ENCODE measurements around the gene ORAI3. TPM values are rescaled to one million over a fixed set of nuclear protein-coding genes. Genes with fewer than 3 reads are reported as not detected.
A peak's percentile ranks its signal among the peaks of the same experiment; 100 is the strongest.

The ORAI3 gene
- total RNA-seq, 4 donors from 2014 or later, result 50.7 to 58.4 (median 52.9) TPM

GRCh38 chr16:30980023-30980371 lies 31.1 kb downstream of the ORAI3 start:
- no peak for TF ChIP-seq EP300 (IDR thresholded peaks at IDR 0.05)
- no peak for TF ChIP-seq POLR2A (IDR thresholded peaks at IDR 0.05)
- TF ChIP-seq CTCF (IDR thresholded peaks at IDR 0.05), result no peak
- DNase-seq (ENCODE audit: low spot score in 2 of 2), result no peak
- Histone ChIP-seq H3K36me3 (peaks cover 0 to 99% (median 20%) of the 10 kb centered on the region in 3 donors), H3K4me1 (peaks cover 0 to 11% (median 2%) of the 10 kb centered on the region in 4 donors), H3K9me3 (no peaks in the 10 kb centered on the region), H3K4me3 (no peak overlapping the region), H3K27me3 (no peaks in the 10 kb centered on the region), H3K27ac (no peak overlapping the region)
- 80 to 88% methylated on average over 7 to 14 of the region's 15 CpGs for WGBS, 2 donors

GRCh38 chr16:30980434-30980833 lies 31.6 kb downstream of the ORAI3 start:
- H3K36me3 ChIP-seq, result peaks cover 0 to 94% (median 20%) of the 10 kb centered on the region in 3 donors
- no peak for DNase-seq (ENCODE audit: low spot score in 2 of 2)
- peaks cover 0 to 15% (median 6%) of the 10 kb centered on the region in 4 donors for H3K4me1 ChIP-seq
- no peaks in the 10 kb centered on the region for H3K9me3 ChIP-seq
- no peak overlapping the region for H3K27ac ChIP-seq
- TF ChIP-seq POLR2A (IDR thresholded peaks at IDR 0.05), result no peak
- TF ChIP-seq CTCF (IDR thresholded peaks at IDR 0.05), result no peak
- no peak for TF ChIP-seq EP300 (IDR thresholded peaks at IDR 0.05)
- no peak overlapping the region for H3K4me3 ChIP-seq
- WGBS, 2 donors, result 92 to 93% methylated on average over 28 to 29 of the region's 29 CpGs
- H3K27me3 ChIP-seq, result no peaks in the 10 kb centered on the region

GRCh38 chr16:30980959-30981358 lies 32.1 kb downstream of the ORAI3 start:
- no peak for TF ChIP-seq CTCF (IDR thresholded peaks at IDR 0.05)
- TF ChIP-seq POLR2A (IDR thresholded peaks at IDR 0.05), result no peak
- no peak for TF ChIP-seq EP300 (IDR thresholded peaks at IDR 0.05)
- DNase-seq (ENCODE audit: low spot score in 2 of 2), result no peak
- no peak overlapping the region for H3K4me3 ChIP-seq
- no peaks in the 10 kb centered on the region for H3K9me3 ChIP-seq
- peaks cover 0 to 89% (median 14%) of the 10 kb centered on the region in 3 donors for H3K36me3 ChIP-seq
- H3K27ac ChIP-seq, result no peak overlapping the region
- 90 to 93% methylated on average over 14 of the region's 14 CpGs for WGBS, 2 donors
- H3K4me1 ChIP-seq, result peaks cover 0 to 20% (median 9%) of the 10 kb centered on the region in 4 donors
- H3K27me3 ChIP-seq, result no peaks in the 10 kb centered on the region

- no peaks in the 10 kb centered on the region for H3K27me3 ChIP-seq
- no peak for TF ChIP-seq CTCF (IDR thresholded peaks at IDR 0.05)
- TF ChIP-seq EP300 (IDR thresholded peaks at IDR 0.05), result no peak
- no peak for TF ChIP-seq POLR2A (IDR thresholded peaks at IDR 0.05)
- H3K36me3 ChIP-seq, result peaks cover 0 to 87% (median 13%) of the 10 kb centered on the region in 3 donors
- peaks cover 0 to 29% (median 11%) of the 10 kb centered on the region in 4 donors for H3K4me1 ChIP-seq
- WGBS, 2 donors, result 55 to 78% methylated on average over 15 to 17 of the region's 17 CpGs
- peak overlapping the region in 1 of 4 donors; percentile 4 for H3K27ac ChIP-seq
- H3K4me3 ChIP-seq, result no peak overlapping the region
- no peak for DNase-seq (ENCODE audit: low spot score in 2 of 2)
- no peaks in the 10 kb centered on the region for H3K9me3 ChIP-seq
Observed at GRCh38 chr16:30982548-30983288, 33.9 kb downstream of the ORAI3 start.

- H3K27me3 ChIP-seq, result no peaks in the 10 kb centered on the region
- no peak overlapping the region for H3K4me3 ChIP-seq
- peaks cover 0 to 87% (median 13%) of the 10 kb centered on the region in 3 donors for H3K36me3 ChIP-seq
- WGBS, 2 donors, result 81 to 90% methylated on average over 14 to 23 of the region's 25 CpGs
- H3K9me3 ChIP-seq, result no peaks in the 10 kb centered on the region
- H3K4me1 ChIP-seq, result peaks cover 0 to 29% (median 11%) of the 10 kb centered on the region in 4 donors
- no peak for DNase-seq (ENCODE audit: low spot score in 2 of 2)
- H3K27ac ChIP-seq, result peak overlapping the region in 1 of 4 donors; percentile 4
- no peak for TF ChIP-seq CTCF (IDR thresholded peaks at IDR 0.05)
- no peak for TF ChIP-seq EP300 (IDR thresholded peaks at IDR 0.05)
- TF ChIP-seq POLR2A (IDR thresholded peaks at IDR 0.05), result no peak
Observed at GRCh38 chr16:30983289-30983889, 34.5 kb downstream of the ORAI3 start.
